Measurements from ENCODE around the gene TBCCD1.

GRCh38 chr3:186613637-186614265 is 46.6 kb upstream of the TBCCD1 start:
- TF ChIP-seq SPI1 (IDR thresholded peaks at IDR 0.05; ENCODE audit: low read depth, low read length) (no peak), POLR2A (IDR thresholded peaks at IDR 0.05; ENCODE audit: low read depth, low read length) (no peak), POLR2AphosphoS5 (IDR thresholded peaks at IDR 0.05; ENCODE audit: low read depth, low read length) (no peak), POU2F2 (IDR thresholded peaks at IDR 0.05; ENCODE audit: low read depth, low read length) (no peak)
